HTERT RPE-1 (cell line): ENCODE measurements around the gene SMIM43.
"Not testable (repeated sequence)": the region's sequence is repeated elsewhere in the genome, so short reads cannot be mapped to it uniquely, and the experiment has no call there.

ENCODE experiments used
- in situ Hi-C: fragments of 300-500 bp; cut with MboI; formaldehyde crosslinking; loops from 4 replicates; pipeline ENCODE4 v1.14.3; 2020; ENCODE audit warnings: low sequenced_read_pairs

SMIM43 gene

DNA sequence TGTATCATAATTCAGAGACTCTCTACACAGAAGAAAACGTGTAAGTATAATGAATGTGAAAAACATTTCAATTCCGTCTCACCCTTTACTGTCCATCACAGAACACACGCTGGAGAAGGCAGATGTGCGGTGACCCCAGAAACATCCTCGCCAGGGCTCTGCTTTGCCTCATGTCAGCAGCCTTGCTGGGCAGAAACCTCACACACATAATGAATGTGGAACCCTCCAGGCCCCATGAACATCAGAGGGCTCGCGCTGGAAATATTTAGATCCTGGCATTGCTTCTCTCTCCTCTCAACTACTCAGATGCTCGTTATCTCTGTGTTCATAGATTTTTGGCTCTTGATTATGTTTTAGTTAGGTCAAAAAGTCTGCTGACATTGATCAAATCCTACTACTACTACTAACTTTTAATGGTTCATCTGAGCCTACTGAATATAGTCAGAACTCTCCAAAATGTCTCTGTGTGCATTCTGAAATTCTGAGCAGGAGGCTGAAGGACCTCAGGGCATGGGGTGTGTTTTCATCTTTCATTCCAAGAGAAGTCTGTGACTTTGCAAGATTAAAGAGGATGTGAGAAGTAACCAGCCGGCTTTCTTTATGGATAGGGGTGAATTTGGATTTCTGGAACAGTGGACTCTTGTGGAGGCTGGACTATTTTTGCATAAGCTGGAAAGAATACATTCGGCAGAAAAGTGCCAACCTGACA is 27.0 kb downstream of the SMIM43 start:
- in situ Hi-C loops = no loop called here

DNA sequence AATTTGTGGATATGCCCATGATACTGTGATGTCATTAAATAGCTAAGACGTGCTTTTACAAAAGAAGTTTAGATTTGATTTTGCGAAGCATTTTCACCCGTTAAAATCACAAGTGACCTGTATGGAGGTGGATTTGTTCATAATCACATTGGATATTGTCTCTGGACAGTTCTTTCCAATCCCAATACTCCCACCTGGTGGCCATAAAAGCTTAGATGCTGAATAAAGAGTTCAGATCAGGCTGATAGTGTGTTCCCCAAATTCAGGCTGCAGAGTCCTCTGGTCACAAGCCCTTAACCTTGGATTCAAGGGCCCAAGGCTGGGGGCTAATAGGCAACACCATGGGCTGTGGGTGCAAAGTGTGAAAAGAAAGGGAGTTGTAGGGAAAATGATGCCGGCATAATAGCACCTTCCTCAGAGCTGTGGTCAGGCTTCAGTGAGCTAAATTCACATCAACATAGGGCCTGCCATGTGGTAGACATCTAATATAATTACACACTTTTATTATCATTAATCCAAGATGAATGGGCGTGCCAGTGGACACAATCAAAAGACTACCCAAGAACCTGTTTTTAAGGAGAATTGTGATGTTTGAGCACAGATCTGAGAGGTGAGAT is 28.1 kb downstream of the SMIM43 start:
- in situ Hi-C loops = no loop called here

GRCh38 chr4:121734571-121734970 is 30.4 kb downstream of the SMIM43 start:
- in situ Hi-C loops = no loop called here

DNA sequence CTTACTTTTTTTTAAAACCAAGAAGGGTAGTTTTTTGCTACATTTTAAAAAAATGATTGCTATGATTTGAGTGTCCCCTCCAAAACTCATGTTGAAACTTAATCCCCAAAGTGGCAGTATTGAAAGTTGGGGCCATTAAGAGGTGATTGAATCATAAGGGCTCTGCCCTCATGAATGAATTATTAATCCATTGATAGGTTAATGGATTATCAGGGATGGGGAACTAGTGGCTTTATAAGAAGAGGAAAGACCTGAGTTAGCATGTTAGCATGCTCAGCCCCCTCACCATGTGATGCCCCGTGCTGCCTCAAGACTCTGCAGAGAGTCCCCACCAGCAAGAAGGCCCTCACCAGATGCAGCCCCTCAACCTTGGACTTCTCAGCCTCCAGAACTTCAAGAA is 31.0 kb downstream of the SMIM43 start:
- in situ Hi-C loops = no loop called here

GRCh38 chr4:121729753-121730152 is 35.2 kb downstream of the SMIM43 start:
- in situ Hi-C loops = not testable (repeated sequence)

- in situ Hi-C loops = no loop called here
These were observed 36.2 kb downstream of the SMIM43 start for GRCh38 chr4:121728798-121729226.

- in situ Hi-C loops = no loop called here
These were observed 36.9 kb downstream of the SMIM43 start for GRCh38 chr4:121728066-121728465.

DNA sequence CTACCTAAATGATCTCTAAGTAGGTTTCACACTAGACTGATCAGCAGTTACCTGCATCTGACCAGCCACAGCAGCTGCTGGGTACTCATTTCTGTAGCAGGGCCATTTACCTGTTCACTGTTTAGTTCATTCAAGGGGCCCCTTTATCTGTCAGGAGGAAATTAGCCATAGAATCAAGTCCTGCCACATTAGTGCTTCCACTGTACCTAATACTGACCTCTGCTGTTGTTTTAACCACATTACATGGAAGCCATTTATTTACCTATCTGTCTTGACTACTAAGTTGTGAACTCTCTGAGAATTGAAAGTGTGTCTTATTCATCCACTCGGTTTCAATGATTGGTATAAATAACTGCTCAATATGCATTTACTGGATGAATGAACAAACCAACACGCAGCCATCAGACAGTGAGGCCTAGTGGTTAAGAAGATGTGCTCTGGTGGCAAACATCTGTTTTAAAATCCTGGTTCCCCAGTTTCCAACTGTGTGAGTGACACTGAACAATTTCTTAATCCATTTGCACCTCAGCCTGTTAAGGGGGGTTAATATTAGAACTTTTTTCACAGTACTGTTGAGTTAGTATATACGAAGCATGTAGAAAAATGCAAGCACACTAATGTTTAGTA is 38.2 kb downstream of the SMIM43 start:
- in situ Hi-C loops = no loop called here

- in situ Hi-C loops = no loop called here
These were observed 40.3 kb downstream of the SMIM43 start for GRCh38 chr4:121724671-121725070.

DNA sequence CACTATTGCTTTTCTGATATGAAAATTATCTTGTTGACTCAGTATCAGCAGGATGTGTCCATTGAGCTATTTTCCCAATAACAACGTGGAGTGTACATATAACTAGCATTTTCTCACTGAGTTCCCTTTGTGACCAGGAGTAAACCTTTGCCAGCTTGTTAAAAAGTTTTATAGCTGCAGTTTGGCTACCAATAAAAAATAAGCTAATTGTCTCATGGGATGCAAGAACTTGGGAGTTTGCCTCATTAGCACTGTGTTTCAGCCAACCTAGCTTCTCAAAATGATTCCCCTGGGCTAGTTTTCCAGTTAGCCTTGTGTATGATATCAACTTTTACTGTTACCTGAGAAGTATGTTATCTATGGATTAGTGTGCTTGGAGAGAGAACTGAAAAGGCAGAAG is 43.3 kb downstream of the SMIM43 start:
- in situ Hi-C loops = no loop called here

- in situ Hi-C loops = no loop called here
These were observed 44.9 kb downstream of the SMIM43 start for GRCh38 chr4:121720109-121720508.

DNA sequence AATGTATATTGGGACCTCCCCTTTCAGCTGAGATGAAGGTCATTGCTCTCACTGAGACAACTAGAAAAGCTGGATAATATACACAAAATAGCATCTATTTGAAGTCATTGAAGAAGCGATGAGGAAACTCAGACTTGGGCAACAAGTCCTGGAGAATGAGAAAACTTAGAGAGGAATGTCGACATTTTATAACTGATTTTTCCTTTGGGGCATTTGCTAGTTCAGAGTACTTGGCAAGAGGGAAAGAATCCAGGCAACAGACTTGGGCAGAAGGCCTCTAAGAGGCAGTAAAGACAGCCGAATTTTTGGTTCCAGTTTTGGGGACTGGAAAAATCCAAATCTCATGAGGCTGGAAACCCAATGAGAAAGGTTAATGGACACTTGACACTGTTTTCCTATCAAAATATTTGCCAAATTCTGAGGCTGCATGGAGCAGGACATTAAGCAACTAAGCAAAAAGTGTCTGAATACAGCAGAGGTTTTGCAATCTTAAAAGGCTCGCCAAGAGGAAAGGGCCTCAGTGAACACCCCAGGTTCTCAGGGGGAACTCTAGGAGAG is 47.2 kb downstream of the SMIM43 start:
- in situ Hi-C loops = no loop called here

GRCh38 chr4:121714548-121714947 is 50.4 kb downstream of the SMIM43 start:
- in situ Hi-C loops = no loop called here

DNA sequence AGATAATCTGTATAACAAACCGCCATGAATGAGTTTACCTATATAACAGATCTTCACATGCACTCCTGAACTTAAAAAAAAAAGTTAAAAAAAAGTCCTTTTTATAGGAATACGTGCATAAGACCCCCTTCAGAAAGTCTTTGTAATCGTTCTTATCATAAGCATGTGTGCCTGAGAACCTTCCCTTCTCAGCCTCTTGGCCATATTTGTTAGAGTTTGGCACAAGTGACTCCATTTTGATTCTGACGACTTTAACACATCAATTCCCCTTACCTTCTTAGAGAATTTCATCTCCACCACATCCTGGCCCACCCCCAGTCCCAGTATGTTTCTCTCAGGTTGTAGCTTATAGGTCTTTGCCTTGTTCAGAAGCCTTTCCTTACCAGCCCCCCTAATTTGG is 52.2 kb downstream of the SMIM43 start:
- in situ Hi-C loops = no loop called here

- in situ Hi-C loops = no loop called here
These were observed 52.8 kb downstream of the SMIM43 start for GRCh38 chr4:121712001-121712651.

DNA sequence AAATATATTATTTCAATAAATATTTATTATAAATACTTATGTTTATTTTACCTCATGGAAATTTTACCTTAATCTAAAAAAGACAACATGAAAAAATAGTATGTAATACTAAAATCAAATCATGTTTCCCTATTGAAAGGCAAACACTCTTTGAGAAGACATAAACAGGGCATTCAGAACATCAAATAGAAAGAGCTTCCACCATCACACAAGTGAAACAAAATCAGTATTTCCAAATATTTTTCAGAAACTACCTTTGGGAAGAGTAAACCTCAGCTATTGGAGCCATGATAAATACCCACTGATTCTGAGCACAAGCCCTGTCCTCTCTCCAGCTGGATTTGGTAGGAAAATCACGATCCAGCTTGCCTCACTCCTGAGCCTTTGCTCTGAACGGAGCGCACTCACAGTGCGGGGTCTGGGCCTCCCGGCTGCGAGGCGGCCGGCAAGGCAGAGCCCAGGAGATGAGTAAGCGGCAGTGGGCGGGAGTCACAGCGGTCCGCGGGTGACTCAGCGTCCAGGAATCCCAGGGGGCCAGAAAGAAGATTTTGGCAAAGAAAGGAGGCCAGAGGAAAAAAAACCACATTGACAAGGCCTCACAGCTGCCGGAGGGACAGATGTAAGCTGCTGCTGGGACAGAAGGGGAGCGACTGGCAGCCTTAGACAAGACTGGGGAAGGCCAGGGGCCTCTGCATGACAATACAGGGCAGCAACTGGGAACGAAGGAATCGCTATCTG is 53.5 kb downstream of the SMIM43 start:
- in situ Hi-C loops = no loop called here

- in situ Hi-C loops = no loop called here
These were observed 55.1 kb downstream of the SMIM43 start for GRCh38 chr4:121709766-121710405.
